Muscle layer of duodenum (tissue), 2 donors: ENCODE results near the gene PAIP1.
"Not testable (repeated sequence)": the region's sequence is repeated elsewhere in the genome, so short reads cannot be mapped to it uniquely, and the experiment has no call there.

Experiments used
- H3K27ac ChIP-seq: one replicate; pipeline ENCODE4 v1.7.0; 2013; ENCODE audit warnings: mild to moderate bottlenecking, low read length
- H3K27me3 ChIP-seq: one replicate; pipeline ENCODE4 v1.7.0; 2013; ENCODE audit warnings: low read depth, mild to moderate bottlenecking, control low read depth, low read length
- H3K36me3 ChIP-seq, 2 donors: one replicate each; pipeline ENCODE4 v1.7.0; 2013; ENCODE audit warnings: low read length in 2 of 2, control low read depth in 1 of 2, mild to moderate bottlenecking in 1 of 2; ENCODE audit not compliant: insufficient read depth in 2 of 2, control insufficient read depth in 1 of 2
- H3K4me1 ChIP-seq, 2 donors: one replicate each; pipeline ENCODE4 v1.7.0; 2013; ENCODE audit warnings: low read length in 2 of 2, mild to moderate bottlenecking in 2 of 2, control low read depth in 1 of 2, moderate library complexity in 1 of 2; ENCODE audit not compliant: insufficient read depth in 2 of 2, control insufficient read depth in 1 of 2
- H3K4me3 ChIP-seq, 2 donors: one replicate each; pipeline ENCODE4 v1.7.0; 2013; ENCODE audit warnings: low read length in 2 of 2, low read depth in 1 of 2, mild to moderate bottlenecking in 1 of 2
- H3K9me3 ChIP-seq, 2 donors: one replicate each; pipeline ENCODE4 v1.7.0; 2013; ENCODE audit warnings: low read length in 2 of 2, control low read depth in 1 of 2, mild to moderate bottlenecking in 1 of 2; ENCODE audit not compliant: control insufficient read depth in 1 of 2
- donor health status: healthy.

The PAIP1 gene

GRCh38 chr5:43549272-43549671 lies 7.6 kb downstream of the PAIP1 start:
- not testable (repeated sequence) for H3K27me3 ChIP-seq, H3K9me3 ChIP-seq, H3K4me3 ChIP-seq, H3K27ac ChIP-seq
- H3K4me1 ChIP-seq: peaks cover 0 to 19% of the 10 kb centered on the region in 2 donors
- peaks cover 36 to 39% of the 10 kb centered on the region in 2 donors for H3K36me3 ChIP-seq

GRCh38 chr5:43548358-43548757 lies 8.5 kb downstream of the PAIP1 start:
- Histone ChIP-seq H3K9me3 (no peaks in the 10 kb centered on the region), H3K36me3 (peaks cover 38 to 39% of the 10 kb centered on the region in 2 donors), H3K27ac (no peak overlapping the region), H3K4me1 (peaks cover 0 to 10% of the 10 kb centered on the region in 2 donors), H3K27me3 (no peaks in the 10 kb centered on the region), H3K4me3 (no peak overlapping the region)

GRCh38 chr5:43547532-43547931 lies 9.3 kb downstream of the PAIP1 start:
- H3K9me3 ChIP-seq: no peaks in the 10 kb centered on the region
- no peak overlapping the region for H3K4me3 ChIP-seq
- peaks cover 34 to 37% of the 10 kb centered on the region in 2 donors for H3K36me3 ChIP-seq
- no peak overlapping the region for H3K27ac ChIP-seq
- peaks cover 0 to 10% of the 10 kb centered on the region in 2 donors for H3K4me1 ChIP-seq
- no peaks in the 10 kb centered on the region for H3K27me3 ChIP-seq

GRCh38 chr5:43543434-43543833 lies 13.4 kb downstream of the PAIP1 start:
- Histone ChIP-seq H3K4me1 (peaks cover 0 to 2% of the 10 kb centered on the region in 2 donors), H3K27me3 (no peaks in the 10 kb centered on the region), H3K36me3 (peaks cover 37 to 38% of the 10 kb centered on the region in 2 donors), H3K9me3 (no peaks in the 10 kb centered on the region), H3K4me3 (no peak overlapping the region), H3K27ac (no peak overlapping the region)

GRCh38 chr5:43540746-43541145 lies 16.1 kb downstream of the PAIP1 start:
- H3K4me1 ChIP-seq: no peaks in the 10 kb centered on the region
- no peak overlapping the region for H3K27ac ChIP-seq
- peaks cover 29 to 38% of the 10 kb centered on the region in 2 donors for H3K36me3 ChIP-seq
- H3K27me3 ChIP-seq: no peaks in the 10 kb centered on the region
- no peaks in the 10 kb centered on the region for H3K9me3 ChIP-seq
- no peak overlapping the region for H3K4me3 ChIP-seq

- Histone ChIP-seq H3K4me3 (no peak overlapping the region), H3K4me1 (no peaks in the 10 kb centered on the region), H3K27ac (no peak overlapping the region), H3K27me3 (no peaks in the 10 kb centered on the region), H3K9me3 (no peaks in the 10 kb centered on the region), H3K36me3 (peaks cover 53 to 56% of the 10 kb centered on the region in 2 donors)
Measured at GRCh38 chr5:43536972-43537371, 19.9 kb downstream of the PAIP1 start.

GRCh38 chr5:43533646-43534045 lies 23.2 kb downstream of the PAIP1 start:
- no peak overlapping the region for H3K4me3 ChIP-seq
- H3K36me3 ChIP-seq: peaks cover 65 to 67% of the 10 kb centered on the region in 2 donors
- H3K27ac ChIP-seq: no peak overlapping the region
- H3K4me1 ChIP-seq: no peaks in the 10 kb centered on the region
- no peaks in the 10 kb centered on the region for H3K9me3 ChIP-seq
- H3K27me3 ChIP-seq: no peaks in the 10 kb centered on the region

- no peak overlapping the region for H3K4me3 ChIP-seq
- no peaks in the 10 kb centered on the region for H3K9me3 ChIP-seq
- no peak overlapping the region for H3K27ac ChIP-seq
- H3K36me3 ChIP-seq: peaks cover 58 to 74% of the 10 kb centered on the region in 2 donors
- H3K27me3 ChIP-seq: no peaks in the 10 kb centered on the region
- H3K4me1 ChIP-seq: no peaks in the 10 kb centered on the region
Measured at GRCh38 chr5:43530648-43531047, 26.2 kb downstream of the PAIP1 start.

- Histone ChIP-seq H3K4me3 (no peak overlapping the region), H3K36me3 (peaks cover 24 to 37% of the 10 kb centered on the region in 2 donors), H3K27me3 (no peaks in the 10 kb centered on the region), H3K4me1 (no peaks in the 10 kb centered on the region), H3K27ac (no peak overlapping the region), H3K9me3 (no peaks in the 10 kb centered on the region)
Measured at GRCh38 chr5:43523662-43524072, 33.2 kb downstream of the PAIP1 start.

GRCh38 chr5:43520615-43521014 lies 36.3 kb downstream of the PAIP1 start:
- H3K4me1 ChIP-seq: no peaks in the 10 kb centered on the region
- no peak overlapping the region for H3K27ac ChIP-seq
- H3K36me3 ChIP-seq: peaks cover 15 to 19% of the 10 kb centered on the region in 2 donors
- H3K4me3 ChIP-seq: no peak overlapping the region
- H3K9me3 ChIP-seq: no peaks in the 10 kb centered on the region
- H3K27me3 ChIP-seq: no peaks in the 10 kb centered on the region

- peaks cover 0 to 7% of the 10 kb centered on the region in 2 donors for H3K4me1 ChIP-seq
- peak overlapping the region; percentile 93 for H3K27ac ChIP-seq
- H3K27me3 ChIP-seq: no peaks in the 10 kb centered on the region
- peak overlapping the region; percentile 81 to 95 for H3K4me3 ChIP-seq
- no peaks in the 10 kb centered on the region for H3K9me3 ChIP-seq
- peaks cover 0 to 5% of the 10 kb centered on the region in 2 donors for H3K36me3 ChIP-seq
Measured at GRCh38 chr5:43515678-43516048, 41.2 kb downstream of the PAIP1 start.
